ENCODE measurements around the gene SEMA3E.
"Not testable (repeated sequence)": the region's sequence is repeated elsewhere in the genome, so short reads cannot be mapped to it uniquely, and the experiment has no call there.

The SEMA3E gene

GRCh38 chr7:83648464-83649241 is at the start of gene SEMA3E:
SEMA3E (minus strand) TSS chr7:83649139.
- DNase-seq (ENCODE audit: low read depth in 2 of 2, low spot score in 1 of 2): no peak

- DNase-seq (ENCODE audit: low read depth in 2 of 2, low spot score in 1 of 2): no peak
These were observed 49.0 kb upstream of the SEMA3E start for GRCh38 chr7:83697804-83698530.

GRCh38 chr7:83696101-83696500 is 47.2 kb upstream of the SEMA3E start:
- no peak for DNase-seq (ENCODE audit: low read depth in 2 of 2, low spot score in 1 of 2)

DNA sequence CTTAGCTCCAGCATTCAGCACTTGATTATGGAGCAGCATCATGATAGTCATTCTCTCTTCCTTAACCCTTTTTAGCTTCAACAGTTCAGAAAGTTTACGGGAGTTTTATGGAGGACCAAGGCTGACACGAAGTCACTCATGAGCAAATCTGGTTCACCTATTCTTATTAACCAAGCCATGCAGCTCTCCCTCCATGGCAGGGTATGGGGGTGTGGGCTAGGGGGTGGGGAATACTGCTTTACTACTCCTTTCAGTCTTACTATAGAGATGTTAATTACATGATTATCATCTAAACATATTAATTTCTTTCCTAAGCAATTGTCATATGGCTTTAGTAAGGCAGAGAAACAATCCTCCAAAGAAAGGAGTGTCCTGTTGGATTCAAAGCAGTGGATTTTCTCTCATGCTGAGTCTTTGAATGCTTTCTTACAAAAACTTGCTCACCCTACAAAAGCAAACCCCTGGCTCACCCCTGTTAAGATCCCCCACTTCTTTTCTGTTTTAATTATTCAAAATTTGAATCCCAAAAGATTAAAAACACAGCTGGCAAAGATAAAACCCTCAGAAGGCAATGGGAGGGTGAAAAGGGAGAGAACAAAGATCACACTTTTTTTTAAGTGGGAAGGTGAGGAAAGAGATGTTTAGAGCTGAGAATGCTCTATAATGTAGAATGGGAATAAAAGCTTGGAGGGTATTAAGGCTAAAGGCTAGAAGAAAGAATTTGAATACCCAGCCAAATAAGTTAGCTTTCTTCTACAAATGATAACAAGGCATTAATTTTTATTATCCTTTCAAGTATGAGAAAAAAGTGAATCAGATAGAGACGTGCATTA is 46.4 kb upstream of the SEMA3E start:
- DNase-seq (ENCODE audit: low read depth in 2 of 2, low spot score in 1 of 2): no peak

DNA sequence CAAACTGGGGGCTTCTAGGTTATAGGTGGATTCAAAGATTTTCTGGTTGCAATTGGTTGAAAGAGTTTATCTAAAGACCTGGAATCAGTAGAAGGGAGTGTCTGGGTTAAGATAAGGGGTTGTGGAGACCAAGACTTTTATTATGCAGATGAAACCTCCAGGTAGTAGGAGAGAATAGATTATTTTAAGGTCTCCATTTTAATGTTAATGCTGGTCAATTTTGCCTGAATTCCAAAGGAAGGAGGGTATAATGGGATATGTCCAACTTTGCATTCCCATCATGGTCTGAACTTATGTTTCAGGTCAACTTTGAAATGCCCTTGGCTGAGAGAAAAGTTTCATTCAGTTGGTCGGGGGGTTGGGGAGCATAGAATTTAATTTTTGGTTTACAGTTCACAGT is 44.3 kb upstream of the SEMA3E start:
- DNase-seq (ENCODE audit: low read depth in 2 of 2, low spot score in 1 of 2): no peak

- DNase-seq (ENCODE audit: low read depth in 2 of 2, low spot score in 1 of 2): no peak
These were observed 42.2 kb upstream of the SEMA3E start for GRCh38 chr7:83691095-83691494.

DNA sequence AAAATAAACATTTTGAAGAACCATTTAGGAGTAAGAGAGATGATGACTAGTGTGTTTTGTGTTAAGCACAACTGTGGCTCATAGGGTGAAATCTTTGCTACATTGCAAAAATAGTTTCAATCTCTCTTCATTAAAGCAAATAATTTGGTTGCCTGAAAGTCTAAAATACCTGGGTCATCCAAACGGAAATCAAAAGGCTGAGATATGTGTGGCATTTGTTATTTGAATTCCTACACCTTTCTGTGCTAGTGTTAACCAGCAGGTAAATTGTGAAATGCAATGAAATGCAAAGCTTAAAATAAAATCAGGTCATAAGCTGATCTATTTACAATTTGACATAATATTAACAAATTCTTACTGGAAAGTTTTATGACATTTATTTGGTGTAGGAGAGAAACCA is 40.9 kb upstream of the SEMA3E start:
- no peak for DNase-seq (ENCODE audit: low read depth in 2 of 2, low spot score in 1 of 2)

GRCh38 chr7:83686416-83686815 is 37.5 kb upstream of the SEMA3E start:
- DNase-seq (ENCODE audit: low read depth in 2 of 2, low spot score in 1 of 2): no peak

- no peak for DNase-seq (ENCODE audit: low read depth in 2 of 2, low spot score in 1 of 2)
These were observed 36.0 kb upstream of the SEMA3E start for GRCh38 chr7:83684928-83685327.

DNA sequence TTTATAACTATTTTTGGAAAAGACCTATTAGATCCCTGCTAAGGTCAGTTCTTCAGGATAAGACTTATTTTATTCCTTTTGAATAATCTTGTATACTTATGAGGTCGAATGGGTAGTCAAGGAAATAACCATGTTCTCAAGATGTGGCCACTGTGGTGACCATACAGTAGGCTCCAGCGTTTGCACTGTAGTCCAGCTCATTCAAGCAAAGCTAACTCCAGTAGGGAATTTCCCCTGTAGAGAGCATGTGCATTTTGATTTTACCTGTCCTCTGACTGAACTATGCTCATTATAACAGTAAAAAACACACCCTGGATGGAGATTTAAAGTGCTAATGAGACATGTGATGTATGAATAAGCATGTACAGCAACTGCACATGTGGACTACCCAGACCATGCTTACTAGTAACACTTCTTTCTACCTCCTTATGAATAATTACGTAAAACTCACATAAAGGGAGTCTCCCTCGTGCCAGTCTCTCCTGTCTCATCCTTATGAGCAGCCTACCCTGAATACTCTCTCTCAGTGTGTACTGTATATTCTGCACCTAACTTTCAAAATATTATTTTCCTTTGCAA is 32.4 kb upstream of the SEMA3E start:
- no peak for DNase-seq (ENCODE audit: low read depth in 2 of 2, low spot score in 1 of 2)

DNA sequence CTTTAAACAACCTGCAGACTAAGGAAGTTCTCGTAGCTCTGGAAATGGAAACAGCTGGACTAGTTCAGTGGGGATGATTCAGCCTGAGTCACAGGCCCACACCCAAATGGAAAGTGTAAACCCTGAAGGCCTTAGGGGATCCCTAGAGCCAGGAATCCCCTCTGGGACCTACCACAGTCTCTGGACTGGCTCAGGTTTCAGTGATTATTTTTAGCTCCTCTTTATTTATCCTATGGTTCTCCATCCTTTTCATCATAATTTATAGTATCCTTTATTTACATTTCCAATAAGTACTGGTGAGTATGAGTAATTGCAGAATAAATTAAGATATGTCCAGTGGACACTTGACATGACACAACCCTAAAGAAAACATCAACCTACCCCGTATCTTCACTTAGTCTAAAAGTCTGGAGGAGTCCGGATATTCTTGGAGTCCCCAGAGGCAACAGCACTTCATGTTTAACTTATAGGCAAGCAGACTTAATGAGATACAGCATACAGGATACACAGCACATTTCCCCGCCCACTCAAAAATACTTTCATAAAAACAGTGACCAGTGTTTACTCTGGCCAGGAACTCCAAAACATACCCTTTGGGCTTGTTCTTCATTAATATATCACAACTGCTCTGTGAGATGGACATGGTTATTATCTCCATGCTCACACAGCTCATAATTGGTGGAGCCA is 28.4 kb upstream of the SEMA3E start:
- DNase-seq (ENCODE audit: low read depth in 2 of 2, low spot score in 1 of 2): no peak

DNA sequence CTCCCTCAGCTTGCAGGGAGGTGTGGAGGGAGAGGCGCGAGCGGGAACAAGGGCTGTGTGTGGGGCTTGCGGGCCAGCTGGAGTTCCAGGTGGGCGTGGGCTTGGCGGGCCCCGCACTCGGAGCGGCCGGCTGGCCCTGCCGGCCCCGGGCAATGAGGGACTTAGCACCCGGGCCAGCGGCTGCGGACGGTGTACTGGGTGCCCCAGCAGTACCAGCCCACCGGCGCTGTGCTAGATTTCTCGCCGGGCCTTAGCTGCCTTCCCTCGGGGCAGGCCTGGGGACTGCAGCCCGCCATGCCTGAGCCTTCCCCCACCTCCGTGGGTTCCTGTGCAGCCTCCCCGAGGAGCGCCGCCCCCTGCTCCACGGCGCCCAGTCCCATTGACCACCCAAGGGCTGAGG is 24.4 kb upstream of the SEMA3E start:
- not testable (repeated sequence) for DNase-seq (ENCODE audit: low read depth in 2 of 2, low spot score in 1 of 2)

GRCh38 chr7:83672157-83672556 is 23.2 kb upstream of the SEMA3E start:
- DNase-seq (ENCODE audit: low read depth in 2 of 2, low spot score in 1 of 2): no peak

GRCh38 chr7:83663131-83663530 is 14.2 kb upstream of the SEMA3E start:
- DNase-seq (ENCODE audit: low read depth in 2 of 2, low spot score in 1 of 2): no peak

DNA sequence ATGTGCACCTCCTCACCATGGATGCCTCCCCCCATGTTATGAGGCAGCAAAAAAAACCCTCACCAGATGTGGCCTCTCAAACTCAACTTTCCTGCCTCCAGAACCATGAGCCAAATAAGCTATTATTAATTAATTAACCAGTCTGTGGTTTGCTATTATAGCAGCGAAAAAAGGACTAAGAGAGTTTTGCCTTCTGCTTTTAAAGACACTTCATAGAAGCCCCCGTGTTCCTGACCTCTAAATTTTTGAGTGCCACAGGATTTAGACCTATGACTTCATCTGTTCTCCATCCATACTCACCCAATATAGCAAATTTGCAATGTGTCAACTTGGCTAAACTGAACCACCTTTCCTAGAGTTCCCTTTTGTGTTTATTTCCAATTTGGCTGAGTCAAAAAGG is 9.2 kb upstream of the SEMA3E start:
- DNase-seq (ENCODE audit: low read depth in 2 of 2, low spot score in 1 of 2): no peak

- DNase-seq (ENCODE audit: low read depth in 2 of 2, low spot score in 1 of 2): no peak
These were observed 7.1 kb upstream of the SEMA3E start for GRCh38 chr7:83655951-83656556.

GRCh38 chr7:83652481-83652880 is 3.5 kb upstream of the SEMA3E start:
- no peak for DNase-seq (ENCODE audit: low read depth in 2 of 2, low spot score in 1 of 2)

- no peak for DNase-seq (ENCODE audit: low read depth in 2 of 2, low spot score in 1 of 2)
These were observed 762 bp upstream of the SEMA3E start for GRCh38 chr7:83649701-83650100.

DNA sequence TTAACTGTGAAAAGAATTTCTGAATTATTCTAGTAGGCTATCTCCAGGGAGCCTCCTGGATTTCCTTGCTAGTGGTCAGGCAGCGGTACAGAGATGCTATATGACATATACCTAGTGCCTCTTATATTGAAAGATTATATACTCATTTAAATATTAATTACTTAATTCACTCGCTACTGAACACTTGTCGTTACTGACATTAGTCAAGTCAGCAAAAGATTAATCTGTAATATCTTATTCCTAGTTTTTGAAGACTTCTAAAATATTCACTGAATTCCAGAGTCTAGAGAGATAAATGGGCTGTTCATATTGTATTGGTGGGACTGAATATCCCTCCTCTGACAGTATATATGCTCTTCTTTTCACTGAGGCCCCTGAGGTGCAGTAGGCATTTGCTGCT is 2.9 kb downstream of the SEMA3E start:
- no peak for DNase-seq (ENCODE audit: low read depth in 2 of 2, low spot score in 1 of 2)

DNA sequence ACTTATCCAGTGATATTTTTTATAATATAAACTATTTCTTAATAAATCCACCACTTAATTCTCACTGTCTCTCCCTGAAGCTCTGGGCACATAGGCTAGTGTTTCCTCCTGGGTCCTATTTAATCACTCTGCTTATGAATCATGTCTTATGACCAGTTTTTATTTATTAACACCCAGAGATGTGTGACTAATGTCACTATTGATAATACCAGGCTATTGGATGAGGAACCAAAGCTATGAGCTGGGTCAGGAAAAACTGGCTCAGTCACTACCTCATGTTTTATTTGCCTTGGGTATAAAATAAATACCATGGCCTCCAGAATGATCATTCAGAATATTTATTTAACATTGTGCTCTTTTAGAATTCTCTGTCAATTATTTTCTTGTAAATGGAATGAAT is 5.2 kb downstream of the SEMA3E start:
- DNase-seq (ENCODE audit: low read depth in 2 of 2, low spot score in 1 of 2): no peak

All from stimulated activated CD8-positive, alpha-beta memory T cell treated with anti-CD3 and anti-CD28 coated beads, Interleukin-4, amount 100 ng/mL, for 4 hours (primary cell).